Heart right ventricle (tissue), 16 donors: ENCODE results near the gene TRRAP. TPM values are rescaled to one million over a fixed set of nuclear protein-coding genes. Genes with fewer than 3 reads are reported as not detected.

Source experiments
- ATAC-seq, 8 donors: fragments of 200-7000 bp; cut with Tn5 transposase; one replicate each; pipeline ENCODE4 v1.9.1; 2020; ENCODE audit warnings: mild to moderate bottlenecking in 8 of 8, moderate library complexity in 8 of 8, moderate number of reproducible peaks in 1 of 8
- DNase-seq, 2 donors: peaks; one replicate each; pipeline ENCODE4 v3.0.0-alpha.2; 2020
- H3K27ac ChIP-seq, 10 donors: fragments of 200-600 bp; sonication (generic) in 2 of 10; one replicate each; pipeline versions ENCODE4 v1.5.0 to v1.8.0; 2020 to 2022; ENCODE audit warnings: mild to moderate bottlenecking in 3 of 10
- H3K27me3 ChIP-seq, 7 donors: fragments of 200-600 bp; one replicate each; pipeline ENCODE4 v1.8.0; 2021 to 2022; ENCODE audit warnings: mild to moderate bottlenecking in 2 of 7
- H3K36me3 ChIP-seq, 9 donors: fragments of 200-600 bp; sonication (generic) in 1 of 9; one replicate each; pipeline versions ENCODE4 v1.5.0 to v1.8.0; 2020 to 2022; ENCODE audit warnings: mild to moderate bottlenecking in 2 of 9
- H3K4me1 ChIP-seq, 9 donors: fragments of 200-600 bp; sonication (generic) in 1 of 9; one replicate each; pipeline versions ENCODE4 v1.5.0 to v1.8.0; 2020 to 2022; ENCODE audit warnings: mild to moderate bottlenecking in 4 of 9
- H3K4me3 ChIP-seq, 10 donors: fragments of 200-600 bp; sonication (generic) in 2 of 10; one replicate each; pipeline versions ENCODE4 v1.5.0 to v1.8.0; 2020 to 2022; ENCODE audit warnings: mild to moderate bottlenecking in 7 of 10, moderate library complexity in 2 of 10
- H3K9me3 ChIP-seq, 11 donors: fragments of 200-600 bp in 10 of 11; sonication (generic) in 2 of 11; one replicate each; pipeline versions ENCODE4 v1.5.0 to v1.8.0; 2013 to 2022; ENCODE audit warnings: mild to moderate bottlenecking in 2 of 11, control low read depth in 1 of 11, moderate library complexity in 1 of 11
- CTCF ChIP-seq, 9 donors: fragments of 200-600 bp; sonication (generic) in 2 of 9; IDR thresholded peaks; one replicate each; pipeline versions ENCODE4 v1.5.0 to v1.8.0; 2021 to 2022; ENCODE audit warnings: antibody characterized with exemption in 9 of 9, mild to moderate bottlenecking in 5 of 9, moderate library complexity in 1 of 9
- WGBS, 2 donors: extraction: QIAGEN DNeasy Blood & Tissue Kit; methylation state at CpG; one replicate each; pipeline ENCODE4 v1.1.7; 2013; ENCODE audit warnings: inconsistent platforms in 1 of 2; 5-methylcytosine and 5-hydroxymethylcytosine counted together
- intact Hi-C, 10 donors: fragments of 100-400 bp; cut with DNase I; formaldehyde crosslinking; loops; one replicate each; pipeline versions ENCODE4 v1.11.1 to v1.14.2; 2022
- polyA plus RNA-seq, 2 donors: library from polyadenylated mRNA; stranded (reverse); fragments of 200-250 nt; gene quantifications; one replicate each; pipeline ENCODE4 v1.2.3, GENCODE V29; 2013
- total RNA-seq, 10 donors: library from RNA; stranded (reverse); fragmentation: NEBNext Ultra II Directional in 3 of 10; extraction: Animal tissue kit (Norgen Biotek cat#: 25700) in 3 of 10; gene quantifications; one replicate each; pipeline versions ENCODE4 v1.2.1 to v1.2.4, GENCODE V29; 2021 to 2023
- donor health status: Arrhythmogenic right ventricular cardiomyopathy.
- donor health status: ischemic (EF 13 %, LVEDD 7.1; RV severe dilation, severe dysfunction).
- donor health status: healthy with polysubstance abuse.
- donor health status: DM: no; HTN: yes; CAD: no.
- donor health status: DM: no; HTN: no; CAD: no.
- donor health status: ischemic (EF 25% LVEDD 6.9; RV normal size, moderate dysfunction).
- donor health status: ischemic (EF 25% LVEDD 5.7; RV mildly dilated, moderate dysfunction).
- donor health status: healthy.
- donor health status: DM: yes; HTN: yes; CAD: no.
- donor health status: Ischemic cardiomyopathy.
- donor health status: ischemic (EF 35%, LVEDD 5.7; RV mildly dilated, moderate dysfunction).
- donor health status: nonischemic (EF 11% LVEDD 7.7; RV severe dilation, severe dysfunction).
- donor health status: DM: yes; HTN: yes; CAD: no.
- donor health status: PGD.
- donor health status: ischemic (EF 29% LVEDD 5.4; RV normal size, mild dysfunction).
- donor health status: nonischemic (EF 23%, LVEDD 6.1; RV moderate dilation, normal function).

TRRAP gene
- total and polyA plus RNA-seq, 12 donors, result 4.8 to 25.1 (median 21.3) TPM

DNA sequence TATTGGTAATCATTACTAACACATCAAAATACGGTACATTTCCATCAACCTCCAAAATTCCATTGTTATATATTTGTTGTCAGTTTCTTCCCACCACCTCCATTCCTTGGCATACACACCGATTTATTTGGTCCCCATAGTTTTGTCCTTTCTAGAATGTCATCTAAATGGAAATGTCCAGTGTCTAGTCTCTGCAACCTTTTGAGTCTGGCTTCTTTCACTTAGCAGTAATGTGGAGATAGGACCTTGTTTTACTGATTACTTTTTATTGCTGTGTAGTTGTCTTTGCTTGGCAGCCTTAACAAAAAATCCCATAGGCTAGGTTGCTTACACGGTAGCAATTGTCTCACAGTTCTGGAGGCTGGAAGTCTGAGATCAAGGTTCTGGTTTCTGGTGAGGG lies 22.5 kb downstream of the TRRAP start:
- Histone ChIP-seq H3K36me3 (peaks cover 0 to 100% (median 88%) of the 10 kb centered on the region in 9 donors), H3K4me1 (peaks cover 0 to 7% (median 0%) of the 10 kb centered on the region in 9 donors), H3K4me3 (no peak overlapping the region), H3K27me3 (no peaks in the 10 kb centered on the region), H3K9me3 (no peaks in the 10 kb centered on the region), H3K27ac (no peak overlapping the region)
- intact Hi-C loops, result no loop called here
- DNase-seq, result no peak
- no peak for ATAC-seq
- TF ChIP-seq CTCF (IDR thresholded peaks at IDR 0.05), result no peak
- 88 to 93% methylated on average over 3 of the region's 3 CpGs for WGBS, 2 donors

DNA sequence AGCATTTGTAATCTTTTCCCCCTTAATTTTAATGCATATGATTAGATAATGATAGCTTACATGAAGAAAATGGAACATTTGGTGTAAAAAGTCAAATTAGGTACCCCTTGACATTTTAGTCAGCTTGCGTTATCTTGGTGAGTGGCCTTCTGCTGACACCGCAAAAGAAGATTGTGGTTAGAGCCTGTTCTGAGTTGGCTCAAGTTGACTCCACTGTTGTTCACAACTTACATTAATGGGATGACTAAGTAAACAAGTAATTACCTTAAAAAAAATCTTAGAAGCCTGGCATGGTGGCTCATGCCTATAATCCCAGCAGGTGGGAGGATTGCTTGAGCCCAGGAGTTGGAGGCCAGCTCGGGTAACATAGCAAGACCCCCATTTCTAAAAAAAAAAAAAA lies 24.2 kb downstream of the TRRAP start:
- TF ChIP-seq CTCF (IDR thresholded peaks at IDR 0.05), result no peak
- no peak for ATAC-seq
- peaks cover 0 to 100% (median 78%) of the 10 kb centered on the region in 9 donors for H3K36me3 ChIP-seq
- H3K4me1 ChIP-seq, result peaks cover 0 to 7% (median 0%) of the 10 kb centered on the region in 9 donors
- no peak overlapping the region for H3K4me3 ChIP-seq
- intact Hi-C loops, result no loop called here
- H3K27ac ChIP-seq, result no peak overlapping the region
- H3K9me3 ChIP-seq, result no peaks in the 10 kb centered on the region
- DNase-seq, result no peak
- no peaks in the 10 kb centered on the region for H3K27me3 ChIP-seq
- WGBS, 2 donors, result 85% methylated on average over 3 of the region's 3 CpGs

GRCh38 chr7:98903246-98903645 lies 24.9 kb downstream of the TRRAP start:
- ATAC-seq (no peak), DNase-seq (no peak)
- Histone ChIP-seq H3K4me3 (no peak overlapping the region), H3K4me1 (peaks cover 0 to 7% (median 0%) of the 10 kb centered on the region in 9 donors), H3K27ac (no peak overlapping the region), H3K36me3 (peaks cover 0 to 100% (median 71%) of the 10 kb centered on the region in 9 donors), H3K27me3 (no peaks in the 10 kb centered on the region), H3K9me3 (no peaks in the 10 kb centered on the region)
- TF ChIP-seq CTCF (IDR thresholded peaks at IDR 0.05), result no peak
- 93 to 95% methylated on average over 4 of the region's 4 CpGs for WGBS, 2 donors
- intact Hi-C loops, result no loop called here

GRCh38 chr7:98907570-98907969 lies 29.2 kb downstream of the TRRAP start:
- no peaks in the 10 kb centered on the region for H3K9me3 ChIP-seq
- H3K27me3 ChIP-seq, result no peaks in the 10 kb centered on the region
- H3K4me1 ChIP-seq, result peaks cover 0 to 13% (median 0%) of the 10 kb centered on the region in 9 donors
- no peak for DNase-seq
- no peak overlapping the region for H3K27ac ChIP-seq
- ATAC-seq, result no peak
- 93 to 94% methylated on average over 5 of the region's 5 CpGs for WGBS, 2 donors
- no peak overlapping the region for H3K4me3 ChIP-seq
- no peak for TF ChIP-seq CTCF (IDR thresholded peaks at IDR 0.05)
- intact Hi-C loops, result no loop called here
- peaks cover 0 to 100% (median 68%) of the 10 kb centered on the region in 9 donors for H3K36me3 ChIP-seq
